Measurements from ENCODE around the gene CEBPG. TPM values are rescaled to one million over a fixed set of nuclear protein-coding genes. Genes with fewer than 3 reads are reported as not detected.

CEBPG gene
- polyA plus RNA-seq, 2 donors = 18.3 to 20.6 TPM

GRCh38 chr19:33408538-33409434 is 35.3 kb downstream of the CEBPG start:
- H3K36me3 ChIP-seq (ENCODE audit: control insufficient read depth in 2 of 2, insufficient read depth in 2 of 2, low read length in 1 of 2) = peaks cover 0 to 17% of the 10 kb centered on the region in 2 donors
- WGBS, 2 donors = 89% methylated on average over 17 to 18 of the region's 18 CpGs
- peaks cover 0 to 7% of the 10 kb centered on the region in 2 donors for H3K4me1 ChIP-seq (ENCODE audit: control insufficient read depth in 2 of 2, insufficient read depth in 2 of 2, low read length in 1 of 2)
- no peak overlapping the region for H3K27ac ChIP-seq (ENCODE audit: low read depth in 2 of 2, low read length in 1 of 2)
- no peaks in the 10 kb centered on the region for H3K27me3 ChIP-seq (ENCODE audit: control insufficient read depth in 1 of 2, insufficient read depth in 2 of 2, low read length in 2 of 2)
- peaks cover 0 to 3% of the 10 kb centered on the region in 2 donors for H3K9me3 ChIP-seq (ENCODE audit: control insufficient read depth in 2 of 2, insufficient read depth in 1 of 2, low read depth in 1 of 2, low read length in 1 of 2)
- no peak overlapping the region for H3K4me3 ChIP-seq (ENCODE audit: low read depth in 1 of 2, low read length in 2 of 2)

GRCh38 chr19:33409906-33410685 is 36.6 kb downstream of the CEBPG start:
- no peak overlapping the region for H3K27ac ChIP-seq (ENCODE audit: low read depth in 2 of 2, low read length in 1 of 2)
- 90 to 91% methylated on average over 23 to 27 of the region's 27 CpGs for WGBS, 2 donors
- H3K27me3 ChIP-seq (ENCODE audit: control insufficient read depth in 1 of 2, insufficient read depth in 2 of 2, low read length in 2 of 2) = no peaks in the 10 kb centered on the region
- peaks cover 0 to 7% of the 10 kb centered on the region in 2 donors for H3K4me1 ChIP-seq (ENCODE audit: control insufficient read depth in 2 of 2, insufficient read depth in 2 of 2, low read length in 1 of 2)
- no peak overlapping the region for H3K4me3 ChIP-seq (ENCODE audit: low read depth in 1 of 2, low read length in 2 of 2)
- peaks cover 0 to 20% of the 10 kb centered on the region in 2 donors for H3K36me3 ChIP-seq (ENCODE audit: control insufficient read depth in 2 of 2, insufficient read depth in 2 of 2, low read length in 1 of 2)
- H3K9me3 ChIP-seq (ENCODE audit: control insufficient read depth in 2 of 2, insufficient read depth in 1 of 2, low read depth in 1 of 2, low read length in 1 of 2) = peaks cover 0 to 3% of the 10 kb centered on the region in 2 donors

- Histone ChIP-seq H3K36me3 (ENCODE audit: control insufficient read depth in 2 of 2, insufficient read depth in 2 of 2, low read length in 1 of 2) (peaks cover 0 to 16% of the 10 kb centered on the region in 2 donors), H3K9me3 (ENCODE audit: control insufficient read depth in 2 of 2, insufficient read depth in 1 of 2, low read depth in 1 of 2, low read length in 1 of 2) (peaks cover 0 to 3% of the 10 kb centered on the region in 2 donors), H3K4me3 (ENCODE audit: low read depth in 1 of 2, low read length in 2 of 2) (no peak overlapping the region), H3K27me3 (ENCODE audit: control insufficient read depth in 1 of 2, insufficient read depth in 2 of 2, low read length in 2 of 2) (no peaks in the 10 kb centered on the region), H3K4me1 (ENCODE audit: control insufficient read depth in 2 of 2, insufficient read depth in 2 of 2, low read length in 1 of 2) (peaks cover 0 to 7% of the 10 kb centered on the region in 2 donors), H3K27ac (ENCODE audit: low read depth in 2 of 2, low read length in 1 of 2) (no peak overlapping the region)
- 79 to 80% methylated on average over 21 of the region's 21 CpGs for WGBS, 2 donors
These were observed 37.4 kb downstream of the CEBPG start for GRCh38 chr19:33410915-33411401.

- H3K36me3 ChIP-seq (ENCODE audit: control insufficient read depth in 2 of 2, insufficient read depth in 2 of 2, low read length in 1 of 2) = peaks cover 0 to 15% of the 10 kb centered on the region in 2 donors
- H3K9me3 ChIP-seq (ENCODE audit: control insufficient read depth in 2 of 2, insufficient read depth in 1 of 2, low read depth in 1 of 2, low read length in 1 of 2) = peaks cover 0 to 3% of the 10 kb centered on the region in 2 donors
- no peak overlapping the region for H3K27ac ChIP-seq (ENCODE audit: low read depth in 2 of 2, low read length in 1 of 2)
- H3K27me3 ChIP-seq (ENCODE audit: control insufficient read depth in 1 of 2, insufficient read depth in 2 of 2, low read length in 2 of 2) = no peaks in the 10 kb centered on the region
- H3K4me3 ChIP-seq (ENCODE audit: low read depth in 1 of 2, low read length in 2 of 2) = no peak overlapping the region
- H3K4me1 ChIP-seq (ENCODE audit: control insufficient read depth in 2 of 2, insufficient read depth in 2 of 2, low read length in 1 of 2) = peaks cover 0 to 10% of the 10 kb centered on the region in 2 donors
- 91% methylated on average over 20 of the region's 20 CpGs for whole genome bisulfite sequencing, 2 donors
These were observed 38.2 kb downstream of the CEBPG start for GRCh38 chr19:33411621-33412180.

GRCh38 chr19:33412601-33413425 is 39.3 kb downstream of the CEBPG start:
- Histone ChIP-seq H3K27me3 (ENCODE audit: control insufficient read depth in 1 of 2, insufficient read depth in 2 of 2, low read length in 2 of 2) (no peaks in the 10 kb centered on the region), H3K4me3 (ENCODE audit: low read depth in 1 of 2, low read length in 2 of 2) (no peak overlapping the region), H3K9me3 (ENCODE audit: control insufficient read depth in 2 of 2, insufficient read depth in 1 of 2, low read depth in 1 of 2, low read length in 1 of 2) (peaks cover 0 to 3% of the 10 kb centered on the region in 2 donors), H3K27ac (ENCODE audit: low read depth in 2 of 2, low read length in 1 of 2) (no peak overlapping the region), H3K36me3 (ENCODE audit: control insufficient read depth in 2 of 2, insufficient read depth in 2 of 2, low read length in 1 of 2) (peaks cover 0 to 15% of the 10 kb centered on the region in 2 donors), H3K4me1 (ENCODE audit: control insufficient read depth in 2 of 2, insufficient read depth in 2 of 2, low read length in 1 of 2) (peaks cover 0 to 10% of the 10 kb centered on the region in 2 donors)
- 64 to 65% methylated on average over 17 to 18 of the region's 18 CpGs for WGBS, 2 donors

- Histone ChIP-seq H3K4me3 (ENCODE audit: low read depth in 1 of 2, low read length in 2 of 2) (no peak overlapping the region), H3K9me3 (ENCODE audit: control insufficient read depth in 2 of 2, insufficient read depth in 1 of 2, low read depth in 1 of 2, low read length in 1 of 2) (peaks cover 0 to 3% of the 10 kb centered on the region in 2 donors), H3K27me3 (ENCODE audit: control insufficient read depth in 1 of 2, insufficient read depth in 2 of 2, low read length in 2 of 2) (no peaks in the 10 kb centered on the region), H3K36me3 (ENCODE audit: control insufficient read depth in 2 of 2, insufficient read depth in 2 of 2, low read length in 1 of 2) (peaks cover 0 to 9% of the 10 kb centered on the region in 2 donors), H3K27ac (ENCODE audit: low read depth in 2 of 2, low read length in 1 of 2) (no peak overlapping the region), H3K4me1 (ENCODE audit: control insufficient read depth in 2 of 2, insufficient read depth in 2 of 2, low read length in 1 of 2) (peaks cover 0 to 10% of the 10 kb centered on the region in 2 donors)
- WGBS, 2 donors = 88 to 91% methylated on average over 13 of the region's 13 CpGs
These were observed 39.9 kb downstream of the CEBPG start for GRCh38 chr19:33413426-33413725.

GRCh38 chr19:33413868-33414666 is 40.6 kb downstream of the CEBPG start:
- Histone ChIP-seq H3K36me3 (ENCODE audit: control insufficient read depth in 2 of 2, insufficient read depth in 2 of 2, low read length in 1 of 2) (peaks cover 0 to 9% of the 10 kb centered on the region in 2 donors), H3K27me3 (ENCODE audit: control insufficient read depth in 1 of 2, insufficient read depth in 2 of 2, low read length in 2 of 2) (no peaks in the 10 kb centered on the region), H3K4me1 (ENCODE audit: control insufficient read depth in 2 of 2, insufficient read depth in 2 of 2, low read length in 1 of 2) (peaks cover 0 to 10% of the 10 kb centered on the region in 2 donors), H3K4me3 (ENCODE audit: low read depth in 1 of 2, low read length in 2 of 2) (no peak overlapping the region), H3K27ac (ENCODE audit: low read depth in 2 of 2, low read length in 1 of 2) (no peak overlapping the region), H3K9me3 (ENCODE audit: control insufficient read depth in 2 of 2, insufficient read depth in 1 of 2, low read depth in 1 of 2, low read length in 1 of 2) (peaks cover 0 to 3% of the 10 kb centered on the region in 2 donors)
- WGBS, 2 donors = 82 to 85% methylated on average over 25 of the region's 25 CpGs

- peaks cover 0 to 3% of the 10 kb centered on the region in 2 donors for H3K9me3 ChIP-seq (ENCODE audit: control insufficient read depth in 2 of 2, insufficient read depth in 1 of 2, low read depth in 1 of 2, low read length in 1 of 2)
- no peaks in the 10 kb centered on the region for H3K27me3 ChIP-seq (ENCODE audit: control insufficient read depth in 1 of 2, insufficient read depth in 2 of 2, low read length in 2 of 2)
- H3K36me3 ChIP-seq (ENCODE audit: control insufficient read depth in 2 of 2, insufficient read depth in 2 of 2, low read length in 1 of 2) = peaks cover 0 to 5% of the 10 kb centered on the region in 2 donors
- 88 to 91% methylated on average over 32 of the region's 32 CpGs for WGBS, 2 donors
- H3K27ac ChIP-seq (ENCODE audit: low read depth in 2 of 2, low read length in 1 of 2) = no peak overlapping the region
- H3K4me3 ChIP-seq (ENCODE audit: low read depth in 1 of 2, low read length in 2 of 2) = no peak overlapping the region
- H3K4me1 ChIP-seq (ENCODE audit: control insufficient read depth in 2 of 2, insufficient read depth in 2 of 2, low read length in 1 of 2) = peaks cover 0 to 10% of the 10 kb centered on the region in 2 donors
These were observed 41.4 kb downstream of the CEBPG start for GRCh38 chr19:33414667-33415605.
